Endometrial microvascular endothelial cells (primary cell): Measurements from ENCODE around the gene CDK5RAP2. TPM values are rescaled to one million over a fixed set of nuclear protein-coding genes. Genes with fewer than 3 reads are reported as not detected.
"Not testable (repeated sequence)": the region's sequence is repeated elsewhere in the genome, so short reads cannot be mapped to it uniquely, and the experiment has no call there.

ENCODE experiments used
- in situ Hi-C: cut with HindIII; loops from 2 replicates; pipeline ENCODE4 v1.10.0; 2017; ENCODE audit warnings: low sequenced_read_pairs, low pct_unique_long_range_greater_than_20kb; ENCODE audit errors: inconsistent ontology term
- total RNA-seq: library from RNA; depleted of rRNA; stranded (reverse); fragments of >200 nt; gene quantifications from one replicate; pipeline ENCODE4 v1.2.3, GENCODE V29; 2015; ENCODE audit errors: inconsistent ontology term

CDK5RAP2 gene
- total RNA-seq, 1 donor from 2014 or later = 25.4 TPM

- in situ Hi-C loops = no loop called here
Measured at GRCh38 chr9:120524863-120525262, 55.1 kb downstream of the CDK5RAP2 start.

GRCh38 chr9:120524038-120524437 lies 55.9 kb downstream of the CDK5RAP2 start:
- in situ Hi-C loops = no loop called here

DNA sequence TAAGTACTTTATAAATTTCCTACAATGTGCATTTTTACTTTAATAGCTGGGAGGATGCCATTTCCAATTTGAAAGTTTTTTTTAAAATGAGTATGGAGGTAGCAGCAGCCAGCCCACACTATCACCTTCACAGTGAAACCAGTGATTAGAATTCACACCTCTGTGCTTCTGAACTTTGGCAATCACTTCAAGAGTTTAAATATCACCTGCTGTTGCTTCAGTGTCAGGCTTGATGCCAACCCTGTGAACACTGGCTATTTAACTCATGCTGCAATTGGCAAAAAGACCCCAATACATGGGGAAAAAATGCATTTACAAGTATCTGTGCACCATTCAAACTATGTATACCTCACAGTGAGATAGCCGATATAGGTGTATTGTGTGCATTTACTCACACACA lies 57.4 kb downstream of the CDK5RAP2 start:
- in situ Hi-C loops = no loop called here

- in situ Hi-C loops = no loop called here
Measured at GRCh38 chr9:120522032-120522431, 57.9 kb downstream of the CDK5RAP2 start.

- in situ Hi-C loops = no loop called here
Measured at GRCh38 chr9:120521101-120521500, 58.9 kb downstream of the CDK5RAP2 start.

GRCh38 chr9:120515996-120516395 lies 64.0 kb downstream of the CDK5RAP2 start:
- in situ Hi-C loops = not testable (repeated sequence)

GRCh38 chr9:120515481-120515880 lies 64.5 kb downstream of the CDK5RAP2 start:
- in situ Hi-C loops = not testable (repeated sequence)

DNA sequence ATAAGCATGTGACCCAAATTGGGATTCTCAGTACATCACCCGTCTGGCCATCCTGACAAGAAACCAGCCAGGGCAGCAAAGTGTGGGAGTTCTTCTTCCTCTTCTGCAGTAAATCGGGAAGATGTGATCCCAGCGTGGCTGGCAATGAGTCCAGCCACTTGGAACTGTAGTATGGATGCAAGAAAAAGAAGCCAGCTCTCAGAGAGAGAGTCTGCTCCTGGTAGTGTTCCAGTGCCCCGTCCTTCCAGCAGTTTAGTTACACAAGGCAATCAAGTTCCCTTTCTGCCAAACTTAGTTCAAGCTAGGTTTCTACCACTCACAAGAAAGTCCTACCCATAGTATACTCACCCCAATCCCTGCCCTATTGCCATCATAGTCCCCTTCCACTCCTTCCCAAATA lies 65.6 kb downstream of the CDK5RAP2 start:
- in situ Hi-C loops = no loop called here

DNA sequence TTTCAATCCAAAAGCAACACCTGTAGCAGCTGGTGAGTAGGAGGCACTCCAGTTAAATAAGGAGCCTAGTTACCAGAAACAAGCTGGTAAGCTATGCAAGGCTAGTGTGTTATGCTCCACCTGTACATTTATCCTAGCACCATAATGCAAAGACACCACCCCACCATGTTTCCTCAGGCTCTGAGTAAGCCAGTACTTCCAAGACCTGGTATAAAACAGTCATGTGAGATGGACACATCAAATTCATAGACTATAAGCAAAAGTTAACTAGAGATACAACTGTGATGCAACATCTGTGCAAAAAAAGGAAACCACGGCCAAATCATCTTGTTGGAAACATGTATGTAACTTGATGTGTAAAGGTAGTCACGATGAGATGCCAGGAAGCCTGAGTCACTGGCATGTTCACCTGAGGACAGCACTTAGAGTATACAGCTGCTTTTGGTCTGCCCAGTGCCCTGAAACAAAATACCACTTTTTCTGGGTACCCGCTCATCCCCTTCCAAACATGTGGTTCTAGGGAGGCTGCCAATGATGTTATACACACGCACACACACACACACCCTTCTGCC lies 66.1 kb downstream of the CDK5RAP2 start:
- in situ Hi-C loops = no loop called here

DNA sequence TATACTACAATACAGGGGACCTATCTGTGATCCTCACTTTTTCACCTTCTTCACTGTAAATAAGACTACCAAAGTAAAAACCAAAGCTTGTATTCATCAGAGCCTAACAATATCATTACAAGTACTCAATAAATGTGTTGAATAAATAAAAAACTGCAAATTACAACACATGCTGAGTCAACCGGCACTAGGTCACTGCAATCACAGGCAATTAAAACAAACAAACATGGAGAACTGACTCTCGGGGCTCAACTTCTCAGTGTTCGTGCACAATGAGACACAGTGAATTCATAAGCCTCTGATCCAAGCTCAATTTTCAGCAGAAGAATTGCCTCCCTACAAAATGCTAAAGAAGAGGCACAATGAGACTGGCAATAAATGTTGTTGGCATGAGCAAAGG lies 69.2 kb downstream of the CDK5RAP2 start:
- in situ Hi-C loops = no loop called here

GRCh38 chr9:120507936-120508510 lies 71.9 kb downstream of the CDK5RAP2 start:
- in situ Hi-C loops = no loop called here

DNA sequence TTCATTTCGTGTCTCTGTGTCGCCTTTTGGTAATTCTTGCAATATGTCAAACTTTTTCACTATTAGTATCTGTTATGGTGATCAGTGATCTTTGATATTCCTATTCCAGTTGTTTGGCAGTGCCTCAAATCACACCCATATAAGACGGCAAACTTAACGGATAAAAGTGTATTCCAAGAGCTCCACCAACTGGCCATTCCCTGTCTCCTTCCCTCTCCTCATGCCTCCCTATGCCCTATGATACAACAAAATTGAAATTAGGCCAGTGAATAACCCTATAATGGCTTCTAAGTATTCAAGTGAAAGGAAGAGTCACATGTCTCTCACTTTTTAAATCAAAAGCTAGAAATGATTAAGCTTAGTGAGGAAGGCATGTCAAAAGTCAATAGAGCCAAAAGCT lies 74.8 kb downstream of the CDK5RAP2 start:
- in situ Hi-C loops = no loop called here

GRCh38 chr9:120500733-120501132 lies 79.2 kb downstream of the CDK5RAP2 start:
- in situ Hi-C loops = no loop called here

GRCh38 chr9:120497865-120498264 lies 82.1 kb downstream of the CDK5RAP2 start:
- in situ Hi-C loops = not testable (repeated sequence)

DNA sequence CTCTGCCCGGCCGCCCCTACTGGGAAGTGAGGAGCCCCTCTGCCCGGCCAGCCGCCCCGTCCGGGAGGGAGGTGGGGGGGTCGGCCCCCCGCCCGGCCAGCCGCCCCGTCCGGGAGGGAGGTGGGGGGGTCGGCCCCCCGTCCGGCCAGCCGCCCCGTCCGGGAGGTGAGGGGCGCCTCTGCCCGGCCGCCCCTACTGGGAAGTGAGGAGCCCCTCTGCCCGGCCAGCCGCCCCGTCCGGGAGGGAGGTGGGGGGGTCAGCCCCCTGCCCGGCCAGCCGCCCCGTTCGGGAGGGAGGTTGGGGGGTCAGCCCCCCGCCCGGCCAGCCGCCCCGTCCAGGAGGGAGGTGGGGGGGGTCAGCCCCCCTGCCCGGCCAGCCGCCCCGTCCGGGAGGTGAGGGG lies 83.5 kb downstream of the CDK5RAP2 start:
- in situ Hi-C loops = not testable (repeated sequence)

GRCh38 chr9:120490888-120491595 lies 88.9 kb downstream of the CDK5RAP2 start:
- in situ Hi-C loops = no loop called here

GRCh38 chr9:120486835-120487234 lies 93.1 kb downstream of the CDK5RAP2 start:
- in situ Hi-C loops = no loop called here

GRCh38 chr9:120486347-120486746 lies 93.6 kb downstream of the CDK5RAP2 start:
- in situ Hi-C loops = no loop called here

DNA sequence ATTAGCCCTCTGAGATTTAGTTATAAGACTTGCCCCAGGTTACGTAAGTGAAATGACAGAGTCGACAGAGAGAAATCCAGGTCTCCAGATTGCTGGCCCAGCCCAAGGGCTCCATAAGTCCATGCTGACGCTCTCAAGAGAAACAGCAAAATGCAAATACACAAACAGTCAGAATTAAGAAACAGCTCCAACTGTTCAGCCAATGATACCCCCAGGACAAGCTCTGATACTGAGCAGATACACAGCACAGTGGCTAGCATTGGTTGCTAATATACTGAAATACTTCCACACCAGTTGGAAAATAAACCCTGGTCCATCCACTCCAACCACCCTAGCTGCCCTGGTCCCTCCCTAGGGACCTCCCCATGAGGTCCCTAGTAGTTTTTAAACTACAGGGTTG lies 94.2 kb downstream of the CDK5RAP2 start:
- in situ Hi-C loops = no loop called here

DNA sequence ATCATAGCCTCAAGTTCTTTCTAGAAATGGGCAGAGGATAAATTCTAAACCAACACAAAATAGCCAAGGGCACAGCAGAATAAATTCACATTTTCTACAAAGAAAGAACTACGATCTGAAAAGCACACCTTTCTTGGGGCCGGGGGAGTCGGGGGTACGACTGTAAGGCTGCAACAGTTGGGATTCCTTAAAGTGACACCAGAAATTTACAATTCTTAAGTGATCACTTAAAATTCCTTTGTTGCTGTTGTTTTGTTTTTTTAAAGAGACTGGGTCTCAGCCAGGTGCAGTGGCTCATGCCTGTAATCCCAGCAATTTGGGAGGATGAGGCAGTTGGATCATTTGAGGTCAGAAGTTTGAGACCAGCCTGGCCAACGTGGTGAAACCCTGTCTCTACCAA lies 95.8 kb downstream of the CDK5RAP2 start:
- in situ Hi-C loops = no loop called here
